Keratinocyte (primary cell): ENCODE measurements around the gene EPB41L2.

ENCODE experiments used
- CTCF ChIP-seq, 3 experiments: IDR thresholded peaks in 1 of 3; conservative IDR thresholded peaks in 1 of 3; optimal IDR thresholded peaks in 1 of 3; 2 replicates in 2 of 3; 3 replicates in 1 of 3; pipeline versions ENCODE3 to v1.5.1; 2011; ENCODE audit warnings: low read length in 3 of 3, mild to moderate bottlenecking in 3 of 3, moderate library complexity in 2 of 3, control low read depth in 1 of 3, inconsistent platforms in 1 of 3; ENCODE audit not compliant: insufficient read depth in 2 of 3; ENCODE audit errors: extremely low read depth in 1 of 3
- EZH2 ChIP-seq: IDR thresholded peaks from one replicate; pipeline ENCODE4 v1.6.1; 2012; ENCODE audit warnings: inconsistent platforms, mild to moderate bottlenecking, low read length, moderate library complexity

GRCh38 chr6:131043902-131044447 lies 19.1 kb downstream of the EPB41L2 start:
- TF ChIP-seq CTCF (optimal IDR thresholded peaks at IDR 0.05 in 1 of 3, IDR thresholded peaks at IDR 0.05 in 1 of 3, conservative IDR thresholded peaks at IDR 0.05 in 1 of 3; ENCODE audit: extremely low read depth in 1 of 3, insufficient read depth in 2 of 3, low read length in 3 of 3) = no peak
- no peak for TF ChIP-seq EZH2
